Hepatocyte (in vitro differentiated cells): ENCODE measurements around the gene RBMS1. TPM values are rescaled to one million over a fixed set of nuclear protein-coding genes. Genes with fewer than 3 reads are reported as not detected.

ENCODE experiments used
- DNase-seq: peaks from one replicate; pipeline ENCODE4 v3.0.0-alpha.2; 2016; ENCODE audit warnings: low spot score
- H2AFZ ChIP-seq: fragments of 200-600 bp; sonication (generic); 2 replicates; pipeline ENCODE4 v1.6.0; 2016; ENCODE audit warnings: antibody characterized with exemption, mild to moderate bottlenecking
- H3K27ac ChIP-seq: fragments of 200-600 bp; sonication (generic); 2 replicates; pipeline ENCODE4 v1.5.1; 2016; ENCODE audit warnings: mild to moderate bottlenecking
- H3K27me3 ChIP-seq: fragments of 200-600 bp; sonication (generic); 2 replicates; pipeline ENCODE4 v1.6.1; 2016
- H3K36me3 ChIP-seq: fragments of 200-600 bp; sonication (generic); replicated peaks from 2 replicates; pipeline ENCODE4 v1.5.1; 2016; ENCODE audit warnings: low read depth; ENCODE audit not compliant: insufficient read depth
- H3K4me1 ChIP-seq: fragments of 200-600 bp; sonication (generic); 2 replicates; pipeline ENCODE4 v1.5.1; 2016; ENCODE audit warnings: mild to moderate bottlenecking, moderate library complexity; ENCODE audit not compliant: insufficient read depth
- H3K4me2 ChIP-seq: fragments of 200-600 bp; sonication (generic); 2 replicates; pipeline ENCODE4 v1.6.0; 2016
- H3K4me3 ChIP-seq: fragments of 200-600 bp; sonication (generic); 2 replicates; pipeline ENCODE4 v1.5.1; 2016; ENCODE audit warnings: mild to moderate bottlenecking
- H3K79me2 ChIP-seq: fragments of 200-600 bp; sonication (generic); 2 replicates; pipeline ENCODE4 v1.6.0; 2017; ENCODE audit warnings: mild to moderate bottlenecking
- H3K9me2 ChIP-seq: fragments of 200-600 bp; sonication (generic); replicated peaks from 2 replicates; pipeline ENCODE4 v1.6.0; 2017; ENCODE audit warnings: mild to moderate bottlenecking; ENCODE audit not compliant: insufficient read depth
- H3K9me3 ChIP-seq: fragments of 200-600 bp; sonication (generic); 2 replicates; pipeline ENCODE4 v1.5.1; 2016; ENCODE audit warnings: low read depth, mild to moderate bottlenecking
- H4K20me1 ChIP-seq: fragments of 200-600 bp; sonication (generic); 2 replicates; pipeline ENCODE4 v1.6.0; 2016; ENCODE audit warnings: mild to moderate bottlenecking; ENCODE audit not compliant: insufficient read depth, poor library complexity, severe bottlenecking
- CTCF ChIP-seq: fragments of 200-600 bp; sonication (generic); IDR thresholded peaks from 2 replicates; pipeline ENCODE4 v1.5.1; 2016; ENCODE audit warnings: antibody characterized with exemption, mild to moderate bottlenecking; ENCODE audit not compliant: poor library complexity
- EZH2 ChIP-seq: fragments of 200-600 bp; sonication (generic); IDR thresholded peaks from 2 replicates; pipeline ENCODE4 v1.6.1; 2016; ENCODE audit warnings: antibody characterized with exemption, mild to moderate bottlenecking, borderline replicate concordance
- EZH2phosphoT487 ChIP-seq: fragments of 200-600 bp; sonication (generic); IDR thresholded peaks from one replicate; pipeline ENCODE4 v1.6.1; 2018; ENCODE audit warnings: antibody characterized with exemption, mild to moderate bottlenecking, low read depth, moderate library complexity; ENCODE audit not compliant: unreplicated experiment, severe bottlenecking
- WGBS: methylation state at CpG from one replicate; pipeline ENCODE4 v1.1.6; 2016; ENCODE audit warnings: low lambda C conversion rate; ENCODE audit errors: missing lambda C conversion rate; 5-methylcytosine and 5-hydroxymethylcytosine counted together
- polyA plus RNA-seq: library from polyadenylated mRNA; unstranded; fragments of >200 nt; fragmentation: Nextera tagmentation; extraction: Ambion mirVana; gene quantifications from 2 replicates; pipeline ENCODE4 v1.2.1, GENCODE V29; 2016
- total RNA-seq: library from RNA; depleted of rRNA; stranded (reverse); fragments of >200 nt; gene quantifications from 2 replicates; pipeline ENCODE4 v1.2.3, GENCODE V29; 2014

Gene RBMS1
- total and polyA plus RNA-seq, 2 experiments from 2014 or later: 87.9 to 103 TPM

DNA sequence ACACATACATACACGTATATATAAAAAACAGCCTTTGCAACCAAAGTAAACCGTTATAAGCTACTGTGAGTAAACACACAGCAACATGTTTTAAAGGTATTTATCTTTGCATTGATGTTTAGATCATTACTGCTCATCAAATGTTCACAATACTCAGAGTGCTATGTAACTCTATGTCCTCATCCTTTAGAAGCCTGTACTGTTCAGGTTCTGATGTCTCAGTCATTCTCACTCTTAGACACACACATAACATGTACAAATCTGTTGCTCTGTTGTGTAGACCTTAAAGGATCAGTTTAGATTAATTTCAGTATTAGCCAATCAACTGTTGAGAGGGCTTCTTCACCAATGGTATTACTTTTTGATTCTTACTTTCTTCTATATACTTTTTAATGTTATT is 153.9 kb downstream of the RBMS1 start:
- H3K27ac ChIP-seq: no peak overlapping the region
- H3K4me2 ChIP-seq: no peak overlapping the region
- no peaks in the 10 kb centered on the region for H3K9me2 ChIP-seq
- H3K79me2 ChIP-seq: peaks cover 100% of the 10 kb centered on the region
- H3K27me3 ChIP-seq: no peaks in the 10 kb centered on the region
- no peaks in the 10 kb centered on the region for H3K36me3 ChIP-seq
- peaks cover 47% of the 10 kb centered on the region for H4K20me1 ChIP-seq
- DNase-seq: no peak
- H3K4me1 ChIP-seq: peaks cover 10% of the 10 kb centered on the region
- no peak overlapping the region for H3K4me3 ChIP-seq
- no peak overlapping the region for H2AFZ ChIP-seq
- H3K9me3 ChIP-seq: no peaks in the 10 kb centered on the region
- WGBS: 85% methylated on average over 2 of the region's 2 CpGs
- TF ChIP-seq EZH2 (no peak), CTCF (no peak), EZH2phosphoT487 (no peak)

- DNase-seq: peak; percentile 30
- H3K79me2 ChIP-seq: peaks cover 99% of the 10 kb centered on the region
- H3K36me3 ChIP-seq: no peaks in the 10 kb centered on the region
- H3K4me3 ChIP-seq: no peak overlapping the region
- no peaks in the 10 kb centered on the region for H3K9me2 ChIP-seq
- H3K27ac ChIP-seq: peak overlapping the region; percentile 20
- H3K4me1 ChIP-seq: peaks cover 12% of the 10 kb centered on the region
- H3K27me3 ChIP-seq: no peaks in the 10 kb centered on the region
- H4K20me1 ChIP-seq: peaks cover 48% of the 10 kb centered on the region
- H3K4me2 ChIP-seq: no peak overlapping the region
- H3K9me3 ChIP-seq: no peaks in the 10 kb centered on the region
- 69% methylated on average over 5 of the region's 5 CpGs for WGBS
- TF ChIP-seq EZH2: no peak
- TF ChIP-seq EZH2phosphoT487: no peak
- TF ChIP-seq CTCF: no peak
- no peak overlapping the region for H2AFZ ChIP-seq
Measured at GRCh38 chr2:160338901-160339685, 154.5 kb downstream of the RBMS1 start.

DNA sequence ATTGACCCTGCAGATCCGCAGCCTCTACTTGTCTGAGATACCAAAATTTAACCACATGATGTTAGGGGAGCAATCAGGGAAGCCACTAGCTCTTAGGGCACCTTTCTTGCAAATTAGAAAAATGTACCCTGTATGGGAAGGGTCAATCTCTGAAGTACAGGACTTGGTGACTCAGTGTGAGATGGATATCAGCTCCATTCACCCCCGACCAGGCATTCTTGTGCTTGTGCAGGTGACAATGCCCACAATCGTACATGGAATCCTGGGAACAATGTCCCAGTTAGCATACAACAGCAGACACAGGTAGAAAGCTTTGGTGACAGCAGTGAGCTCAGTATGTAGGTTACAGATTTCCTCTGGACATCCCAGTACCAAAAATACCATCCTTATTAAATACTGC is 155.9 kb downstream of the RBMS1 start:
- Histone ChIP-seq H3K27me3 (no peaks in the 10 kb centered on the region), H2AFZ (no peak overlapping the region), H3K4me3 (no peak overlapping the region), H3K27ac (no peak overlapping the region), H3K9me3 (no peaks in the 10 kb centered on the region), H3K36me3 (no peaks in the 10 kb centered on the region), H3K4me2 (no peak overlapping the region), H3K4me1 (peaks cover 15% of the 10 kb centered on the region), H4K20me1 (peaks cover 52% of the 10 kb centered on the region), H3K9me2 (no peaks in the 10 kb centered on the region), H3K79me2 (peaks cover 98% of the 10 kb centered on the region)
- WGBS: 61% methylated on average over 3 of the region's 3 CpGs
- DNase-seq: no peak
- no peak for TF ChIP-seq CTCF
- no peak for TF ChIP-seq EZH2
- TF ChIP-seq EZH2phosphoT487: no peak
